Measurements from ENCODE around the gene NETO2.

DNA sequence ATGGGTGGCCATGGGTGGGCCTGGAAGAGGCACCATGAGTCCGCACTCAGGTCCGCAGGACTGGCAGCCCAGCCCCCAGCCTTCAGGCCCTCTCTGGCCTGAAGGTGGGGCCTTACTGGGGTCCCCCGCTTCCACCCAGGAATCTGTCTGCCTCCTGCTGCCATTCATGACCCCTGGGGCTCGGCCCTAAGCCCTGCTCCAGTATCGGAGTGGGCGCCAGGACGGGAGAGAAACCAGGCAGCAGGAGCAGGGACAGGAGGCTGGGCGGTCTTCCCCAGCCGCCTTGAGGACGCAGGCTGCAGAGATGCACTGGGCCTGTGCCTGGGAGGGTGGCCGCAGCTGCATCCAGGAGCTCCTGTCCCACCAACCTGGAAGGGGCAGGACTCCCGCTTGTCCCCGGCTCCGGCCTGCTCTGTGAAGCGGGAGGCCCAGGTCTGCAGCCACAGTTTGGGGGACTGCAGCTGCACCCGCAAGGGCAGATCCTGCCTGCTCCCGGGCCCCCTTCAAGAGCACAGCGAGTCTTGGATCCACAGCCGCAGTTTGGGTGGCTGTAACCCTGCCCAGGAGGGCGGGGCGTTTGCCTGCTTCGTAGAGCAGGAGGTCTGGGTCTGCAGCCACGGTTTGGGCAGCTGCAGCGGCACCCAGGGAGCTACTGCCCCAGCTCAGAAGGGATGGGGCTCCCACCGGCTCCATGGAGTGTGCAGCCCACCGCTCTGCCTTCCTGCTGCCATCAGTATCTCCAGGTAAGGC is 88.4 kb downstream of the NETO2 start:
- TF ChIP-seq POLR2AphosphoS5 (IDR thresholded peaks at IDR 0.05; ENCODE audit: low read depth, low read length) (no peak), POLR2A (IDR thresholded peaks at IDR 0.05; ENCODE audit: low read depth, low read length) (no peak), TAF1 (IDR thresholded peaks at IDR 0.05; ENCODE audit: borderline replicate concordance, low read depth, low read length) (no peak)

Measured in GM12892 (cell line).